HG03135 (cell line): Measurements from ENCODE around the gene ZNF688.
A peak's percentile ranks its signal among the peaks of the same experiment; 100 is the strongest.
"Not testable (repeated sequence)": the region's sequence is repeated elsewhere in the genome, so short reads cannot be mapped to it uniquely, and the experiment has no call there.

ENCODE experiments used
- ATAC-seq: cut with Tn5 transposase; IDR thresholded peaks from one replicate; pipeline ENCODE4 v1.9.1; 2021; ENCODE audit warnings: mild to moderate bottlenecking, moderate library complexity; ENCODE audit not compliant: unreplicated experiment

The ZNF688 gene

GRCh38 chr16:30571445-30572322, at the start of gene ZNF688:
ZNF688 (minus strand) TSS chr16:30571714; CDS start chr16:30571629, 85 bp downstream.
- ATAC-seq: peak; percentile 62

GRCh38 chr16:30620169-30620568, 48.7 kb upstream of the ZNF688 start:
- no peak for ATAC-seq

- ATAC-seq: no peak
Observed at GRCh38 chr16:30619638-30620037, 48.1 kb upstream of the ZNF688 start.

GRCh38 chr16:30619202-30619601, 47.7 kb upstream of the ZNF688 start:
- no peak for ATAC-seq

GRCh38 chr16:30615358-30616091, 44.0 kb upstream of the ZNF688 start:
- no peak for ATAC-seq

- ATAC-seq: peak; percentile 84
Observed at GRCh38 chr16:30609926-30610839, 38.7 kb upstream of the ZNF688 start, which contains the start of gene ZNF689. ZNF689 (minus strand) TSS chr16:30610389; CDS start chr16:30610041, 348 bp downstream.

GRCh38 chr16:30609002-30609925, 37.8 kb upstream of the ZNF688 start:
- ATAC-seq: peak; percentile 41

- ATAC-seq: no peak
Observed at GRCh38 chr16:30606004-30606403, 34.5 kb upstream of the ZNF688 start.

GRCh38 chr16:30605158-30605557, 33.6 kb upstream of the ZNF688 start:
- no peak for ATAC-seq

- no peak for ATAC-seq
Observed at GRCh38 chr16:30604316-30604947, 32.9 kb upstream of the ZNF688 start.

GRCh38 chr16:30603945-30604315, 32.4 kb upstream of the ZNF688 start:
- ATAC-seq: no peak

- no peak for ATAC-seq
Observed at GRCh38 chr16:30602616-30603277, 31.2 kb upstream of the ZNF688 start.

- no peak for ATAC-seq
Observed at GRCh38 chr16:30601966-30602365, 30.5 kb upstream of the ZNF688 start.

GRCh38 chr16:30600929-30601328, 29.4 kb upstream of the ZNF688 start:
- ATAC-seq: no peak

GRCh38 chr16:30600215-30600614, 28.7 kb upstream of the ZNF688 start:
- no peak for ATAC-seq

- ATAC-seq: no peak
Observed at GRCh38 chr16:30592871-30593270, 21.4 kb upstream of the ZNF688 start.

- not testable (repeated sequence) for ATAC-seq
Observed at GRCh38 chr16:30590869-30591268, 19.4 kb upstream of the ZNF688 start.

- not testable (repeated sequence) for ATAC-seq
Observed at GRCh38 chr16:30589582-30589981, 18.1 kb upstream of the ZNF688 start.

GRCh38 chr16:30588651-30589050, 17.1 kb upstream of the ZNF688 start:
- ATAC-seq: no peak
